ENCODE data around the gene GALT.

GALT gene

GRCh38 chr9:34651876-34652601 lies 5.6 kb downstream of the GALT start, which contains the start of gene IL11RA:
Gene IL11RA (plus strand): TSS chr9:34652185. CDS start chr9:34655218, 3,033 bp downstream.
- DNase-seq (peak; percentile 63), ATAC-seq (peak; percentile 75)

DNA sequence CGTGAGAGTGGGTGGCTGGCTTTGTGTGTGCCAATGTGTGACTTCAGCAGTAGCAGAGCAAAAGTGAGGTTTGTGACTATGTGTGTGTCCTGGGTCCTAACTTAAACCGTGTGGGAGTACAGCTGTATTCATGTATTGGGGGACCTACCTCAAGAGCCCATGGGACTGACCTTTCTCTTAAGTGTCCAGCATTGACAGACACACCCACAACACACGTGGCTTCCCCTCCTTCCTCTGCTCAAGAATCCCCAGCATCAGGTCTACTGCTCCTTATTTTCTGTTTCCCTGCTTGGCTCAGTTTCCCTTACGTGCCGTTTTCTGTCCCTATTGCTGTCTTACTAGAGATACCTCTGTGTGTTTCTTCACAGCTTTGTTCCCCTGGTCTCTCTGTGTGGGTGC lies 6.1 kb downstream of the GALT start:
- no peak for ATAC-seq
- DNase-seq, result no peak

- ATAC-seq, result no peak
- DNase-seq, result no peak
These were observed 6.9 kb downstream of the GALT start for GRCh38 chr9:34653151-34654072.

GRCh38 chr9:34654323-34655051 lies 8.0 kb downstream of the GALT start:
- DNase-seq (no peak), ATAC-seq (no peak)

GRCh38 chr9:34655394-34655793 lies 8.9 kb downstream of the GALT start:
- DNase-seq (no peak), ATAC-seq (no peak)

DNA sequence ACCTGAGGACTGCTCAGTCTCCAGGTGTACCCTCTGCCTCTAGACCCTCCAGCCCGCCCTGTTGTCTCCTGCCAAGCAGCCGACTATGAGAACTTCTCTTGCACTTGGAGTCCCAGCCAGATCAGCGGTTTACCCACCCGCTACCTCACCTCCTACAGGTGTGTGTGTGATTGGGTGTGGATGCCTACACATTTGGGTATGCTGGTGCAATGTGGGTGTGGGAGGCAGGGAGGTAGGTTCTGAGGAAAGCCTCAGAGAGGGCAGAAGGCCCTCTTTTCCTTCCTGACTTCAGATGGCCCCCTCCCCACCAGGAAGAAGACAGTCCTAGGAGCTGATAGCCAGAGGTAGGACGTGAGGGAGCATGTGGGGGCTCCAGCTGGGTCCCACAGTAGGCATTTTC lies 10.5 kb downstream of the GALT start:
- DNase-seq (no peak), ATAC-seq (no peak)

- ATAC-seq (no peak), DNase-seq (no peak)
These were observed 12.0 kb downstream of the GALT start for GRCh38 chr9:34658461-34658860.

DNA sequence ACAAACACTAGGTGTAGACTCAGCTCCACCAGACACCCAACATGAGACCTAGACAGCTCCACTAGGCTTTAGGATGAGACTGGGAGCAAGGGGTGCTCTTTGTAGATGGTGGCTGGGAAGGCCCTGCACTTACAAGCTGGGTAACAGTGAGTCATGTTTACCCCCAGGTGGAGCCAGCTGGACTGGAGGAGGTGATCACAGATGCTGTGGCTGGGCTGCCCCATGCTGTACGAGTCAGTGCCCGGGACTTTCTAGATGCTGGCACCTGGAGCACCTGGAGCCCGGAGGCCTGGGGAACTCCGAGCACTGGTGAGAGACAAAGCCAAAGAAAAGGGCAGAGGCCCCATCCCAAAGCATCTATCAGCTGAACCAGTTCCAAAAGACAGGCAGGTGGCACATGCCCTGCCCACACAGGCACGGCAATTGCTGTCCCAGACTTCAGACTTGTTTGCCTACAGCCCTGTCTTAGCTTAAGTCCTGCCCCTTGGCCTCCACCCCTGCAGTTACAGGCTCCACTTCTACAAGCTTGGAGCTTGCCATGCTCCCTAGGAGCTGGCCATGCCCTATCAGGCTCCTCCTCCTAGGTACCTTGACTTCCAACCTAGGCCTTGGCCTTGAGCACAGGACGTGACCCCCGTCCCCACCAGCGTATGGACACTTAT lies 13.2 kb downstream of the GALT start:
- ATAC-seq, result no peak

DNA sequence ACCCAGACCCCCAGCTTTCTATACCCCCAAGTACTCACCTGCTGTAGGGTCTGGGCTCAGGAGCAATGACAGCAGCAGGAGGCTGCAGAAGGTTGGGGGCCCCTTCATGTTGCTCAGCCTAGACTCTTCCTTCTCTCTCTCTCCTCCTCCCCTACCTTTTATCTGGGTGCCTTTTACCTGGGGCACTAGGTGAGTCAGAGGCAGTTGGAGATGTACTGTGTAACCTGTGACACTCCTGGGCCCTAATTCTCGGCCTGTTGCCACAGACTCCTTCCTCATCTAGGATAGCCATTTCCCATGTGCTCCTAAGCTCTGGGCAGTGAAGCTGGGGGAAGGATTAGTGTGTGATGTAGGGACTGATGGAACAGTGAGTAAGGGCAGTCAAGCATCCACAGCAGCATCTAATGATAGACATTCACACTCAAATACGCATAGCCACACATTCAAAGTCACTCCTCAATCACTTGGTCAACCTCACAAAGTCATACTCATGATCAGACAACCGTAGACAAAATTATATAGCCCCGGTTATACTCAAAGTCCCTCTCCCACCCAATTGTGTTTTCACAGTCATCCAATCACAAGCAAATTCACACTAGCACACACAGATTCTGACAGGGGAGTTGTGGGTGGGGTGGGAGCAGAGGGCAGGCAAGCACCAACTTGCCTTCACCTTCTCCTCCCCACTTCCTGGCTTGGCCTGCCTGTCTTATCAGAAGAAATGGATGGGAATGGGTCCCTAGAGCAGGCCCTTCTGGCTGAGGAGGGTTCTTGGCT lies 16.2 kb downstream of the GALT start, which contains the start of gene CCL27:
CCL27 (minus strand) TSS at position 132 of the 777 bp plus-strand sequence; CDS start at position 108, 24 bp downstream.
- DNase-seq (no peak), ATAC-seq (no peak)

More for the DNA sequence above, 13.2 kb downstream of the GALT start:
- no peak for DNase-seq

DNA sequence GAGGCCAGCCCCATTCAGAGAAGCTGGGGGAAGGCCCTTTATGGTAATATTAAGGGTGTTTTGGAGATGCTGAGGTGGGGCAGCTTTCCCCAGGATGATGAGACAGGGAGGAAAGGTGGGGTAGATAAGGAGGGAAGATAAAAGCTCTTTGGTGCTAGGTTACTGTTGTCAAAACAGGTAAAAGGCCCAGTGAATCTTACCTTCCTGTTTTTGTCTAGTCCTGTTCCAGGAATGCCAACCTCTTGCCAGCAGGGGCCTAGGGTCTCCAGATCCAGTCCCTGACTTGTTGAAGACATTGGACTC lies 16.8 kb downstream of the GALT start:
- no peak for DNase-seq
- ATAC-seq, result no peak

DNA sequence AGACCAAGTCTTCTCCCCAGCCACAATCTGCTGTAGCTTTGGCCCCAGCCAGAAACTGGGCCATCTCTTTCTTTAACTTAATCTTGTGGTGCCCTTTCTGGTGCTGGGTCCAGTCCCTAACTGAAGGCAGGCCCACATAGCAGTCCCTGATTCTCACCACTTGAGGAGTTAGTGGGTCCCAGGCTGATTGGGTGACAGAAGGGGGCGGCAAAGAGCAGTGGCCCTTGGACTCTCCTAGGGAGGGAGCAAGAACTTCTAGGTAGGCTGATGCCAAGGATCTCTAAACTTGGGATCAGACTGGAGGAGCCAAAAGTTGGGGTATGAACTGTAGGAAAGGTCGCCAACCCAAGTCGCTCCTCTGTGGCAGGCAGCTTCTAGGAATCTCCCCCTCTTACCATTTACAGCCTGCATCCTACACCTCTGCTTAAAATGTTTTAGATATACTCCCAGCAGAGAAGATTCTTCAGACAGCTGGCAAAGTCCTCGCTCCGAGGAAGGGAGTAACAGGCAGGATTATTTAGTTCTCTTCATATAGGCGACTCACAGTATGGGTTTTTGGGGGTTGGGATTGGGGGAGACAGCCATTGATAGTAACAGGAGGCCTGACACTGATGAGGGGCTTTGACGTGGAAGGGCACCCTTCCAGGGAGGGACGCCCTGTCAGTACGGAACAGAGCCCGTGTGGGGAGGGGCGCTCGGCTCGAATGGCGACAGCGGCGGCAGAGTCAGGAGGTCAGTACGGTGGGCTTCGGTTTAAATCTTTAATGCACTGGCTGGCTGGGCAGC lies 18.0 kb downstream of the GALT start:
- DNase-seq (peak; percentile 71), ATAC-seq (peak; percentile 55)

DNA sequence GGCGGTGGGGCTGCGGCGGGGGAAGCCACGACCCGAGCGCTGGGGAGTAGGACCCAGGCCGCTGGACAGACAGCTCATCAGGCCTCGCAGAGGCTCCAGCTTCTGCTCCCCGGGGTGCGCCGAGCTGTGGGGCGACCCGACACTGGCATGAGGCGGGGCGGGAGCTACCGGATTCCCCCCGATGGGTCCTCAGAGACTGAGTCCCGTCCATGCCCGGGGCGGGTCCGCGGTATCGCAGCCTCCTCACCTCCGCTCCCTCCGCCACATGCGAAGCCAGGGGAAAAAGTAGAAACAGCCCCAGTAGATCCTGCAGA lies 18.5 kb downstream of the GALT start:
- DNase-seq (no peak), ATAC-seq (no peak)

GRCh38 chr9:34665381-34666250 lies 19.1 kb downstream of the GALT start:
- peak; percentile 75 for ATAC-seq
- peak; percentile 87 for DNase-seq

GRCh38 chr9:34669809-34670562 lies 23.5 kb downstream of the GALT start:
- DNase-seq (no peak), ATAC-seq (no peak)

- ATAC-seq, result no peak
- DNase-seq, result no peak
These were observed 24.8 kb downstream of the GALT start for GRCh38 chr9:34671307-34671706.

GRCh38 chr9:34674440-34674839 lies 28.0 kb downstream of the GALT start:
- DNase-seq, result no peak

GRCh38 chr9:34675048-34675714 lies 28.7 kb downstream of the GALT start:
- ATAC-seq (peak; percentile 77), DNase-seq (peak; percentile 77)

More at GRCh38 chr9:34674440-34674839, 28.0 kb downstream of the GALT start:
- no peak for ATAC-seq

DNA sequence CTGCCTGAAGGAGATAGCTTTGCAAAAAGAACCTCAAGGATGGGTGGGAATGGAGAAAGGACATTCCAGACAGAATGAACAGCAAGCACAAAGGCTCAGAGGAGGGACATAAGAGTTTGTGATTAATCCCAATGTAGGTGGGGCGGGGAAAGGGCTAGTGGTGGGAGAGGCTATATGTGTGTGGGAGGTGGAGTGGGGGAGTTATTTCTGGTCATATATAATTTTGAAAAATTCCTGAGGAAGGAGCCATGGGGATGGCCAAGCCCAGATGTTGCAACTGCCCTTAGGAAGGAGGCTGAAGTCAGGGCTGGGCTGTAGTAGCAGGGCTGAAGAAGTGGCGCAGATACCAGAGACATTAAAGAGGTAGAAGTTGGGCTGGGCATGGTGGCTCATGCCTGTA lies 29.4 kb downstream of the GALT start:
- DNase-seq, result no peak
- no peak for ATAC-seq

All from stimulated activated naive CD8-positive, alpha-beta T cell treated with anti-CD3 and anti-CD28 coated beads, Interleukin-15, Interleukin-2, amounts not matched to agents 100 U/mL and 50 U/mL, for 24 hours (primary cell).